ENCODE data around the gene ZNF180.

- TF ChIP-seq MXI1 (conservative IDR thresholded peaks at IDR 0.05; ENCODE audit: poor library complexity, severe bottlenecking) = no peak
- TF ChIP-seq POLR2AphosphoS5 (IDR thresholded peaks at IDR 0.05) = no peak
- TF ChIP-seq, protein P1, sequence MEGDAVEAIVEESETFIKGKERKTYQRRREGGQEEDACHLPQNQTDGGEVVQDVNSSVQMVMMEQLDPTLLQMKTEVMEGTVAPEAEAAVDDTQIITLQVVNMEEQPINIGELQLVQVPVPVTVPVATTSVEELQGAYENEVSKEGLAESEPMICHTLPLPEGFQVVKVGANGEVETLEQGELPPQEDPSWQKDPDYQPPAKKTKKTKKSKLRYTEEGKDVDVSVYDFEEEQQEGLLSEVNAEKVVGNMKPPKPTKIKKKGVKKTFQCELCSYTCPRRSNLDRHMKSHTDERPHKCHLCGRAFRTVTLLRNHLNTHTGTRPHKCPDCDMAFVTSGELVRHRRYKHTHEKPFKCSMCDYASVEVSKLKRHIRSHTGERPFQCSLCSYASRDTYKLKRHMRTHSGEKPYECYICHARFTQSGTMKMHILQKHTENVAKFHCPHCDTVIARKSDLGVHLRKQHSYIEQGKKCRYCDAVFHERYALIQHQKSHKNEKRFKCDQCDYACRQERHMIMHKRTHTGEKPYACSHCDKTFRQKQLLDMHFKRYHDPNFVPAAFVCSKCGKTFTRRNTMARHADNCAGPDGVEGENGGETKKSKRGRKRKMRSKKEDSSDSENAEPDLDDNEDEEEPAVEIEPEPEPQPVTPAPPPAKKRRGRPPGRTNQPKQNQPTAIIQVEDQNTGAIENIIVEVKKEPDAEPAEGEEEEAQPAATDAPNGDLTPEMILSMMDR (IDR thresholded peaks at IDR 0.05; ENCODE audit: poor library complexity, severe bottlenecking) = no peak
These were observed 48.4 kb upstream of the ZNF180 start for GRCh38 chr19:44548736-44549135.

Measured in neural cell (in vitro differentiated cells).